ENCODE data around the gene ARHGEF40.

Gene ARHGEF40

GRCh38 chr14:21107283-21107800 is 37.2 kb downstream of the ARHGEF40 start:
- TF ChIP-seq CTCF (IDR thresholded peaks at IDR 0.05; ENCODE audit: low read depth, low read length) = no peak
- no peak overlapping the region for H3K4me3 ChIP-seq (replicated peaks in 1 of 2; ENCODE audit: low read depth in 2 of 2, low read length in 2 of 2)
- DNase-seq (ENCODE audit: low read depth in 2 of 2) = peak in 1 of 2 donors; percentile 60

GRCh38 chr14:21108791-21109190 is 38.7 kb downstream of the ARHGEF40 start:
- no peak for DNase-seq (ENCODE audit: low read depth in 2 of 2)
- TF ChIP-seq CTCF (IDR thresholded peaks at IDR 0.05; ENCODE audit: low read depth, low read length) = no peak
- no peak overlapping the region for H3K4me3 ChIP-seq (replicated peaks in 1 of 2; ENCODE audit: low read depth in 2 of 2, low read length in 2 of 2)

GRCh38 chr14:21109377-21110138 is 39.5 kb downstream of the ARHGEF40 start:
- no peak overlapping the region for H3K4me3 ChIP-seq (replicated peaks in 1 of 2; ENCODE audit: low read depth in 2 of 2, low read length in 2 of 2)
- no peak for TF ChIP-seq CTCF (IDR thresholded peaks at IDR 0.05; ENCODE audit: low read depth, low read length)
- DNase-seq (ENCODE audit: low read depth in 2 of 2) = no peak

- no peak for TF ChIP-seq CTCF (IDR thresholded peaks at IDR 0.05; ENCODE audit: low read depth, low read length)
- no peak for DNase-seq (ENCODE audit: low read depth in 2 of 2)
Measured at GRCh38 chr14:21112255-21112654, 42.2 kb downstream of the ARHGEF40 start.

GRCh38 chr14:21113369-21113768 is 43.3 kb downstream of the ARHGEF40 start:
- no peak for TF ChIP-seq CTCF (IDR thresholded peaks at IDR 0.05; ENCODE audit: low read depth, low read length)
- DNase-seq (ENCODE audit: low read depth in 2 of 2) = no peak
- H3K4me3 ChIP-seq (replicated peaks in 1 of 2; ENCODE audit: low read depth in 2 of 2, low read length in 2 of 2) = no peak overlapping the region

More at GRCh38 chr14:21112255-21112654, 42.2 kb downstream of the ARHGEF40 start:
- H3K4me3 ChIP-seq (replicated peaks in 1 of 2; ENCODE audit: low read depth in 2 of 2, low read length in 2 of 2) = no peak overlapping the region

GRCh38 chr14:21118933-21119332 is 48.8 kb downstream of the ARHGEF40 start:
- no peak overlapping the region for H3K4me3 ChIP-seq (replicated peaks in 1 of 2; ENCODE audit: low read depth in 2 of 2, low read length in 2 of 2)
- no peak for TF ChIP-seq CTCF (IDR thresholded peaks at IDR 0.05; ENCODE audit: low read depth, low read length)
- DNase-seq (ENCODE audit: low read depth in 2 of 2) = no peak
